A673 (cell line): ENCODE results near the gene TK2.

Experiments
- CTCF ChIP-seq: fragments of 300-800, 200-600 bp; sonication (generic); conservative IDR thresholded peaks from 2 replicates; pipeline ENCODE4 v1.5.1; 2017; ENCODE audit warnings: low read depth, mild to moderate bottlenecking, antibody characterized with exemption, low read length, moderate library complexity, mixed read lengths
- EZH2 ChIP-seq: fragments of 200-600 bp; sonication (generic); IDR thresholded peaks from 2 replicates; pipeline ENCODE4 v1.6.1; 2017; ENCODE audit warnings: borderline replicate concordance, low read depth, mild to moderate bottlenecking, mixed read lengths, antibody characterized with exemption, low read length; ENCODE audit not compliant: poor library complexity, severe bottlenecking

DNA sequence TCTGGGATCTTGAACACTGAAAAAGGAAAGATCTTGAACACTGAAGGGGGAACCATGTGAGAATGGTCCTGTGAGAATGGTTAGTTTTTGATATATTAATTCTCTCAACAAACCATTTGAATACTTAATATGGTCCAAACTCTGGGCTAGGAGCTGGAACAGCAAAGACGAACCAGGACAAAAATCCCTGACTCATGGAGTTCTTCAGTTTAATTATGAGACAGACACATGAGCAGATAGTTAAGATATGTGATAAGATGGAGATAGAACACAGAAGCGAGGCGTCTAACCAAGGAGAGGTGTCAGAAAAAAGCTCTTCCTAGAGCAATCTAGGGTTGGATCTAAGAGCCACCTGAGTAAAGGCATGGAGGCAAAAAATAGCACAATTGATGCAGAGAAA lies 4.1 kb upstream of the TK2 start:
- no peak for TF ChIP-seq CTCF
- TF ChIP-seq EZH2 = no peak
